GM12875 (cell line): Measurements from ENCODE around the gene SCAP.

ENCODE experiments used
- H3K4me3 ChIP-seq: one replicate; pipeline ENCODE4 v1.5.1; 2011; ENCODE audit warnings: low read depth, low read length, control low read depth
- CTCF ChIP-seq: IDR thresholded peaks from 2 replicates; pipeline ENCODE4 v1.5.1; 2011; ENCODE audit warnings: low read depth, mild to moderate bottlenecking, control low read depth, inconsistent platforms, low read length, moderate library complexity, borderline replicate concordance; ENCODE audit not compliant: insufficient read depth

SCAP gene

GRCh38 chr3:47424434-47425382 is 51.0 kb downstream of the SCAP start:
- no peak for TF ChIP-seq CTCF
- no peak overlapping the region for H3K4me3 ChIP-seq

- H3K4me3 ChIP-seq: no peak overlapping the region
- TF ChIP-seq CTCF: no peak
Observed at GRCh38 chr3:47423548-47424145, 52.1 kb downstream of the SCAP start.

- TF ChIP-seq CTCF: no peak
- no peak overlapping the region for H3K4me3 ChIP-seq
Observed at GRCh38 chr3:47422743-47423142, 53.0 kb downstream of the SCAP start.

GRCh38 chr3:47421741-47422649 is 53.7 kb downstream of the SCAP start:
- TF ChIP-seq CTCF: no peak
- no peak overlapping the region for H3K4me3 ChIP-seq

DNA sequence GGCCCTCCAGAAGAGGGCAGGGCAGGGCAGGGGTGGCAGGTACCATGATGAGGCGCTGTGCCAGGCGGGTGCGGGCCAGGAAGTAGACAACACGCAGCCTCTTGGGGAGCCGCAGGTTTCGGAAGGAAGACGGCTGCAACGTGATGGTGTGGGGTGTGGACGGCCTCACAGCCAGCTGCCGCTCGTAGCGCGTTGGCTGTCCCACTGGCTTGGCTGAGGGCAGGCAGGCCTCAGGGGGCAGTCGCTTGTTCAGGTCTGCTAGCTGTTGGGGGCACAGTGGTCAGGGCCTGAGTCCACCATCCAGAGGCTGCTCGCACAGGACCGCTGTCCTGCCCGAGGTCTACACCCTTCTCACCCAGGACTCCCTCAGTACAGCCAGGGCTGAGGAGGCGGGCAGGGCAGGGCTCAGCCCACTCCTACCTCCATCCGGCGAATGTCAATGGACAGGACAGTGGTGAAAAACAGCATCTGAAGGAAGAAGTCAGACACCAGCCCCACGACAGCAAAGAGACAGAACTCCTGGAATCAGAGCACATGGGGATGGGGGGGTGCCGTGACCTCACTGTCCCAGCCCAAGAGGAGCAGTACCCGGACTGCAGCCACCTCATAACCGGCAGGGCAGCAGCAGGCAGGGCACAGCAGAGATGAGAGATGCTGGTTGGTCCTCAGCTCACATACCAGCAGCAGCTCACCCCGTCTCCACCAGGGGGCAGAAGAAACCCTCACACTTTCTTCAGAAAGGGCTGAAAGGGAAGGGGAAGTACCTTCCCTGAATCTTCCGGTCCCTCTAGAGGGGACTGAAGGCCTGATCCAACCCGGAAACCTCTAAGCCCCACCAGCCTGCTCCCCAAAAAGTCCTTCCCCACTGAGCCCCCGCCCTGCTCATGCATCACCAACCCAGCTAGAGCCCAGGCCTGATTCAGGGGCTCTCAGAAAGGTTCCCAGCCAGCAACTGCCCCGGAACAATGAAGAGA is 54.9 kb downstream of the SCAP start:
- TF ChIP-seq CTCF: peak; percentile 97
- no peak overlapping the region for H3K4me3 ChIP-seq

GRCh38 chr3:47420044-47420430 is 55.7 kb downstream of the SCAP start:
- TF ChIP-seq CTCF: no peak
- H3K4me3 ChIP-seq: no peak overlapping the region
